WTC11 (cell line): ENCODE data around the gene MRPS10. TPM values are rescaled to one million over a fixed set of nuclear protein-coding genes. Genes with fewer than 3 reads are reported as not detected.

ENCODE experiments used
- ATAC-seq: fragments of 200-7000 bp; cut with Tn5 transposase; 2 replicates; pipeline ENCODE4 v1.10.0; 2021; ENCODE audit warnings: mild to moderate bottlenecking, moderate library complexity
- CTCF ChIA-PET: fragments of 300-600 bp; sonication (Branson Sonifier 250); formaldehyde crosslinking; loops from one replicate; lab custom pipeline; 2021; ENCODE audit warnings: antibody characterized with exemption; lab: Charles Lee
- POLR2A ChIA-PET: fragments of 350-600 bp; sonication (Branson Sonifier 250); formaldehyde crosslinking; loops from one replicate; lab custom pipeline; 2021; ENCODE audit warnings: antibody characterized with exemption; lab: Charles Lee
- DNase-seq: peaks from one replicate; pipeline ENCODE4 v3.0.0; 2021; ENCODE audit warnings: low spot score
- H3K27ac Mint-ChIP-seq: 2 replicates; pipeline ENCODE4 v1.8.0; 2021; ENCODE audit warnings: mixed read lengths
- H3K27me3 Mint-ChIP-seq: 2 replicates; pipeline ENCODE4 v1.8.0; 2021; ENCODE audit warnings: low read depth, mild to moderate bottlenecking, moderate library complexity, mixed read lengths
- H3K36me3 Mint-ChIP-seq: 2 replicates; pipeline ENCODE4 v1.8.0; 2021; ENCODE audit warnings: mixed read lengths
- H3K4me1 Mint-ChIP-seq: 2 replicates; pipeline ENCODE4 v1.8.0; 2022; ENCODE audit warnings: mixed read lengths
- H3K4me3 Mint-ChIP-seq: 2 replicates; pipeline ENCODE4 v1.8.0; 2021; ENCODE audit warnings: mild to moderate bottlenecking, moderate library complexity, mixed read lengths
- H3K9me3 Mint-ChIP-seq: 2 replicates; pipeline ENCODE4 v1.8.0; 2021; ENCODE audit warnings: mixed read lengths
- ATF1 ChIP-seq: sonication (generic); formaldehyde crosslinking; IDR thresholded peaks from 2 replicates; pipeline ENCODE4 v1.8.1; 2023; ENCODE audit warnings: mild to moderate bottlenecking, moderate library complexity, missing genetic modification reagents
- CBFB ChIP-seq: sonication (generic); formaldehyde crosslinking; IDR thresholded peaks from 2 replicates; pipeline ENCODE4 v1.8.1; 2022; ENCODE audit warnings: mild to moderate bottlenecking, low read depth, missing genetic modification reagents
- IRF2 ChIP-seq: sonication (generic); formaldehyde crosslinking; IDR thresholded peaks from 2 replicates; pipeline ENCODE4 v1.8.0; 2022; ENCODE audit warnings: low read depth, missing genetic modification reagents, borderline replicate concordance
- MYBL2 ChIP-seq: sonication (generic); formaldehyde crosslinking; IDR thresholded peaks from 2 replicates; pipeline ENCODE4 v1.8.1; 2023; ENCODE audit warnings: mild to moderate bottlenecking, moderate library complexity, missing genetic modification reagents
- NFATC4 ChIP-seq: fragments of 250-450 bp; sonication (Bioruptor Pico); IDR thresholded peaks from 2 replicates; pipeline ENCODE4 v1.9.0; 2021; ENCODE audit warnings: mild to moderate bottlenecking
- PRRX2 ChIP-seq: fragments of 250-450 bp; sonication (Bioruptor Pico); IDR thresholded peaks from 2 replicates; pipeline ENCODE4 v1.8.0; 2021; ENCODE audit warnings: mild to moderate bottlenecking
- RELA ChIP-seq: sonication (generic); formaldehyde crosslinking; IDR thresholded peaks from 2 replicates; pipeline ENCODE4 v1.8.1; 2022; ENCODE audit warnings: missing genetic modification reagents, mild to moderate bottlenecking, borderline replicate concordance
- SP1 ChIP-seq: sonication (generic); formaldehyde crosslinking; conservative IDR thresholded peaks from 2 replicates; pipeline ENCODE4 v1.8.1; 2022; ENCODE audit warnings: missing genetic modification reagents
- TEAD4 ChIP-seq: sonication (generic); formaldehyde crosslinking; IDR thresholded peaks from 2 replicates; pipeline ENCODE4 v1.8.0; 2022; ENCODE audit warnings: mild to moderate bottlenecking, missing genetic modification reagents
- TP53 ChIP-seq: sonication (generic); formaldehyde crosslinking; IDR thresholded peaks from 2 replicates; pipeline ENCODE4 v1.8.1; 2023; ENCODE audit warnings: mild to moderate bottlenecking, missing genetic modification reagents
- ZNF121 ChIP-seq: sonication (generic); formaldehyde crosslinking; IDR thresholded peaks from 2 replicates; pipeline ENCODE4 v1.8.0; 2023; ENCODE audit warnings: missing genetic modification reagents
- ZNF219 ChIP-seq: sonication (generic); formaldehyde crosslinking; IDR thresholded peaks from 2 replicates; pipeline ENCODE4 v1.8.0; 2023; ENCODE audit warnings: missing genetic modification reagents, mild to moderate bottlenecking, borderline replicate concordance
- total RNA-seq: library from RNA; stranded (reverse); gene quantifications from 3 replicates; pipeline ENCODE4 v1.2.3, GENCODE V29; 2021
- TF ChIP-seq, protein P1 (sequence below): fragments of 250-450 bp; sonication (Bioruptor Pico); IDR thresholded peaks from 2 replicates; pipeline ENCODE4 v1.9.0; 2021; ENCODE audit warnings: mild to moderate bottlenecking
- TF ChIP-seq, protein P2 (sequence below): fragments of 250-450 bp; sonication (Bioruptor Pico); IDR thresholded peaks from 2 replicates; pipeline ENCODE4 v1.9.0; 2021; ENCODE audit warnings: moderate library complexity, mild to moderate bottlenecking, inconsistent platforms, borderline replicate concordance
- TF ChIP-seq, protein P3 (sequence below): sonication (generic); formaldehyde crosslinking; IDR thresholded peaks from 2 replicates; pipeline ENCODE4 v1.8.1; 2023; ENCODE audit warnings: mild to moderate bottlenecking, missing genetic modification reagents, moderate library complexity
- TF ChIP-seq, protein P4 (sequence below): fragments of 250-450 bp; sonication (Bioruptor Pico); IDR thresholded peaks from 2 replicates; pipeline ENCODE4 v1.9.0; 2021; ENCODE audit warnings: mild to moderate bottlenecking, borderline replicate concordance
- TF ChIP-seq, protein P5 (sequence below): sonication (generic); formaldehyde crosslinking; IDR thresholded peaks from 2 replicates; pipeline ENCODE4 v1.8.1; 2022; ENCODE audit warnings: missing genetic modification reagents, borderline replicate concordance
- TF ChIP-seq, protein P6 (sequence below): sonication (generic); formaldehyde crosslinking; conservative IDR thresholded peaks from 2 replicates; pipeline ENCODE4 v1.8.1; 2022; ENCODE audit warnings: mild to moderate bottlenecking, missing genetic modification reagents
- TF ChIP-seq, protein P7 (sequence below): sonication (generic); formaldehyde crosslinking; IDR thresholded peaks from 2 replicates; pipeline ENCODE4 v1.8.1; 2022; ENCODE audit warnings: mild to moderate bottlenecking, missing genetic modification reagents, moderate library complexity, borderline replicate concordance

Gene MRPS10
- total RNA-seq, 1 experiment from 2014 or later, result 31.3 TPM

DNA sequence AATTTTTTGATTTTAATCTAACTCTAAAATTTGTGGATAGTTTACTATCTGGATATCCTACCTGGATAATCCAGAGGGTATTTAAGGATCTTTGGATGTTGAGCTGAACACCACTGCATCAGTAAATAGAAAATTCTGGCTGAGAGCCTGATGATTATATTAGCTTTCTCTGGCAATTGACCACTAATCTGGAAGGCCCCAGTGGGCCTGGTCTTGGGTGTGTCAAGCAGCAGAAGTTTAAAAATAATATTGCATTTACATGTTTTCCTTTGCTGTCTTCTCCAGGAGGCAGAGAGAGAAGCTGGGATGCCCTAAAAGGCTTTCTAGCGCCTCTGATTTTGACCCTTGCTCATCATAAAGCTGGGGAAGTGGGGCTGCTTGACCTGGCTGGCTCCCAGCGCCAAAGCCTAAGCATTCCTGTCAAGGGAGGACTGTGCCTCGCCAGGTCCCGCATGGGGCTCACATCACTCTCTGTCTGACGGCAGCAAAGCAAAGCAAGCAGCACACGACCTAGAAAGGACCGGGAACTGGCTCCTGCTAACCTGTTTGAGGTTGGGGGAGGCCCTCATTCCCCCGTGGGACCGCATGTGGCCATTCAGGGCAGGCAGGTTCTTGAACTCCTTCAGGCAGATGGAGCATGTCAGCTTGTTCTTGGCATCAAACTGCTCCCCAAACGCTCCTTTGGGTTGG is 46.6 kb upstream of the MRPS10 start:
- H3K36me3 Mint-ChIP-seq, result peaks cover 13% of the 10 kb centered on the region
- H3K4me3 Mint-ChIP-seq, result no peak overlapping the region
- no peaks in the 10 kb centered on the region for H3K9me3 Mint-ChIP-seq
- POLR2A ChIA-PET, result no interaction called here
- TF ChIP-seq, protein P1, sequence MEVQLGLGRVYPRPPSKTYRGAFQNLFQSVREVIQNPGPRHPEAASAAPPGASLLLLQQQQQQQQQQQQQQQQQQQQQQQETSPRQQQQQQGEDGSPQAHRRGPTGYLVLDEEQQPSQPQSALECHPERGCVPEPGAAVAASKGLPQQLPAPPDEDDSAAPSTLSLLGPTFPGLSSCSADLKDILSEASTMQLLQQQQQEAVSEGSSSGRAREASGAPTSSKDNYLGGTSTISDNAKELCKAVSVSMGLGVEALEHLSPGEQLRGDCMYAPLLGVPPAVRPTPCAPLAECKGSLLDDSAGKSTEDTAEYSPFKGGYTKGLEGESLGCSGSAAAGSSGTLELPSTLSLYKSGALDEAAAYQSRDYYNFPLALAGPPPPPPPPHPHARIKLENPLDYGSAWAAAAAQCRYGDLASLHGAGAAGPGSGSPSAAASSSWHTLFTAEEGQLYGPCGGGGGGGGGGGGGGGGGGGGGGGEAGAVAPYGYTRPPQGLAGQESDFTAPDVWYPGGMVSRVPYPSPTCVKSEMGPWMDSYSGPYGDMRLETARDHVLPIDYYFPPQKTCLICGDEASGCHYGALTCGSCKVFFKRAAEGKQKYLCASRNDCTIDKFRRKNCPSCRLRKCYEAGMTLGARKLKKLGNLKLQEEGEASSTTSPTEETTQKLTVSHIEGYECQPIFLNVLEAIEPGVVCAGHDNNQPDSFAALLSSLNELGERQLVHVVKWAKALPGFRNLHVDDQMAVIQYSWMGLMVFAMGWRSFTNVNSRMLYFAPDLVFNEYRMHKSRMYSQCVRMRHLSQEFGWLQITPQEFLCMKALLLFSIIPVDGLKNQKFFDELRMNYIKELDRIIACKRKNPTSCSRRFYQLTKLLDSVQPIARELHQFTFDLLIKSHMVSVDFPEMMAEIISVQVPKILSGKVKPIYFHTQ, result no peak
- TF ChIP-seq NFATC4, result no peak
- TF ChIP-seq ZNF121, result no peak
- TF ChIP-seq, protein P2, sequence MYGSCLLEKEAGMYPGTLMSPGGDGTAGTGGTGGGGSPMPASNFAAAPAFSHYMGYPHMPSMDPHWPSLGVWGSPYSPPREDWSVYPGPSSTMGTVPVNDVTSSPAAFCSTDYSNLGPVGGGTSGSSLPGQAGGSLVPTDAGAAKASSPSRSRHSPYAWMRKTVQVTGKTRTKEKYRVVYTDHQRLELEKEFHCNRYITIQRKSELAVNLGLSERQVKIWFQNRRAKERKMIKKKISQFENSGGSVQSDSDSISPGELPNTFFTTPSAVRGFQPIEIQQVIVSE, result no peak
- TF ChIP-seq, protein P3, sequence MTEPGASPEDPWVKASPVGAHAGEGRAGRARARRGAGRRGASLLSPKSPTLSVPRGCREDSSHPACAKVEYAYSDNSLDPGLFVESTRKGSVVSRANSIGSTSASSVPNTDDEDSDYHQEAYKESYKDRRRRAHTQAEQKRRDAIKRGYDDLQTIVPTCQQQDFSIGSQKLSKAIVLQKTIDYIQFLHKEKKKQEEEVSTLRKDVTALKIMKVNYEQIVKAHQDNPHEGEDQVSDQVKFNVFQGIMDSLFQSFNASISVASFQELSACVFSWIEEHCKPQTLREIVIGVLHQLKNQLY (CRISPR knock-in tag), result no peak
- no peak for TF ChIP-seq IRF2 (CRISPR knock-in tag)
- no peak for TF ChIP-seq MYBL2 (CRISPR knock-in tag)
- no peak for TF ChIP-seq ZNF219 (CRISPR knock-in tag)
- TF ChIP-seq SP1 (CRISPR knock-in tag), result no peak
- ATAC-seq (no peak), DNase-seq (no peak)
- CTCF ChIA-PET, result interaction anchor here (0.6 to 7.9 kb wide), 4 partner anchors 12 to 283 kb away, joined by 3 to 132 read pairs (median 5); no protein-coding TSS in a partner anchor
- H3K27me3 Mint-ChIP-seq, result no peaks in the 10 kb centered on the region
- peaks cover 12% of the 10 kb centered on the region for H3K4me1 Mint-ChIP-seq
- no peak overlapping the region for H3K27ac Mint-ChIP-seq

DNA sequence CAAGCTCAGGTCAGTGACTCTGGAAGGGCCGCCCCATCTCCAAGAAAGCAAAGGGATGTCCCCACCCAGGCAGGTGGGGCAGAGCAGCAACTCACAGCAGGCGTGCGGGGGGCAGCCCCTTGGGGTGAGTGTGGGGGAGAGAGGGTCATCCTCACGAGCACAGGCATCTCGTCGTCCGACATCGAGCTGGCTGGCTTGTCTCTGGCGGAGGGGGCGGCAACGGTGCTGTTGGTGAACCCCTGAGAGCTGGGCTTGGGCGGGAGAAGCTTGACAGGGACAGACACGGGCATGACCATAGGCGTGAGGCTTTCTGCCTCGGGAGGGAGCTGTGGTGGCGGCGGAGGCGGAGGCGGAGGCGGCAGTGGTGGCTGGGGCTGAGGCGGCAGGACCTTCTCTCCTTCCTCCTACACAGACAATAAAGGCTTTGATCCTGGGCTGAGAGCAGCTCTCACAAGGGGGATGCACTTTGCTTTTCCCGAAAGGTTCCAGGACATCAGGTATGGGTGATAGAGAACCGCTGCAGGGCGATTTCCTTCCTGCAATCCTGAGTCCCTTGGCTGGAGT is 45.6 kb upstream of the MRPS10 start:
- DNase-seq, result peak; percentile 36
- H3K9me3 Mint-ChIP-seq, result no peaks in the 10 kb centered on the region
- no peaks in the 10 kb centered on the region for H3K27me3 Mint-ChIP-seq
- peak; percentile 56 for ATAC-seq
- H3K4me3 Mint-ChIP-seq, result no peak overlapping the region
- no peak overlapping the region for H3K27ac Mint-ChIP-seq
- H3K36me3 Mint-ChIP-seq, result peaks cover 11% of the 10 kb centered on the region
- POLR2A ChIA-PET, result no interaction called here
- CTCF ChIA-PET, result interaction anchor here (0.7 to 7.9 kb wide), 6 partner anchors 13 to 301 kb away, joined by 3 to 132 read pairs (median 5); partner anchors contain the start of gene UBR2
- peaks cover 21% of the 10 kb centered on the region for H3K4me1 Mint-ChIP-seq
- TF ChIP-seq TP53 (no peak), RELA (CRISPR knock-in tag) (no peak), CBFB (CRISPR knock-in tag) (no peak), PRRX2 (CRISPR knock-in tag) (no peak), TEAD4 (CRISPR knock-in tag) (no peak), ZNF121 (no peak), ATF1 (CRISPR knock-in tag) (no peak)
- TF ChIP-seq, protein P4, sequence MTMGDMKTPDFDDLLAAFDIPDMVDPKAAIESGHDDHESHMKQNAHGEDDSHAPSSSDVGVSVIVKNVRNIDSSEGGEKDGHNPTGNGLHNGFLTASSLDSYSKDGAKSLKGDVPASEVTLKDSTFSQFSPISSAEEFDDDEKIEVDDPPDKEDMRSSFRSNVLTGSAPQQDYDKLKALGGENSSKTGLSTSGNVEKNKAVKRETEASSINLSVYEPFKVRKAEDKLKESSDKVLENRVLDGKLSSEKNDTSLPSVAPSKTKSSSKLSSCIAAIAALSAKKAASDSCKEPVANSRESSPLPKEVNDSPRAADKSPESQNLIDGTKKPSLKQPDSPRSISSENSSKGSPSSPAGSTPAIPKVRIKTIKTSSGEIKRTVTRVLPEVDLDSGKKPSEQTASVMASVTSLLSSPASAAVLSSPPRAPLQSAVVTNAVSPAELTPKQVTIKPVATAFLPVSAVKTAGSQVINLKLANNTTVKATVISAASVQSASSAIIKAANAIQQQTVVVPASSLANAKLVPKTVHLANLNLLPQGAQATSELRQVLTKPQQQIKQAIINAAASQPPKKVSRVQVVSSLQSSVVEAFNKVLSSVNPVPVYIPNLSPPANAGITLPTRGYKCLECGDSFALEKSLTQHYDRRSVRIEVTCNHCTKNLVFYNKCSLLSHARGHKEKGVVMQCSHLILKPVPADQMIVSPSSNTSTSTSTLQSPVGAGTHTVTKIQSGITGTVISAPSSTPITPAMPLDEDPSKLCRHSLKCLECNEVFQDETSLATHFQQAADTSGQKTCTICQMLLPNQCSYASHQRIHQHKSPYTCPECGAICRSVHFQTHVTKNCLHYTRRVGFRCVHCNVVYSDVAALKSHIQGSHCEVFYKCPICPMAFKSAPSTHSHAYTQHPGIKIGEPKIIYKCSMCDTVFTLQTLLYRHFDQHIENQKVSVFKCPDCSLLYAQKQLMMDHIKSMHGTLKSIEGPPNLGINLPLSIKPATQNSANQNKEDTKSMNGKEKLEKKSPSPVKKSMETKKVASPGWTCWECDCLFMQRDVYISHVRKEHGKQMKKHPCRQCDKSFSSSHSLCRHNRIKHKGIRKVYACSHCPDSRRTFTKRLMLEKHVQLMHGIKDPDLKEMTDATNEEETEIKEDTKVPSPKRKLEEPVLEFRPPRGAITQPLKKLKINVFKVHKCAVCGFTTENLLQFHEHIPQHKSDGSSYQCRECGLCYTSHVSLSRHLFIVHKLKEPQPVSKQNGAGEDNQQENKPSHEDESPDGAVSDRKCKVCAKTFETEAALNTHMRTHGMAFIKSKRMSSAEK (CRISPR knock-in tag), result no peak
- TF ChIP-seq, protein P5, sequence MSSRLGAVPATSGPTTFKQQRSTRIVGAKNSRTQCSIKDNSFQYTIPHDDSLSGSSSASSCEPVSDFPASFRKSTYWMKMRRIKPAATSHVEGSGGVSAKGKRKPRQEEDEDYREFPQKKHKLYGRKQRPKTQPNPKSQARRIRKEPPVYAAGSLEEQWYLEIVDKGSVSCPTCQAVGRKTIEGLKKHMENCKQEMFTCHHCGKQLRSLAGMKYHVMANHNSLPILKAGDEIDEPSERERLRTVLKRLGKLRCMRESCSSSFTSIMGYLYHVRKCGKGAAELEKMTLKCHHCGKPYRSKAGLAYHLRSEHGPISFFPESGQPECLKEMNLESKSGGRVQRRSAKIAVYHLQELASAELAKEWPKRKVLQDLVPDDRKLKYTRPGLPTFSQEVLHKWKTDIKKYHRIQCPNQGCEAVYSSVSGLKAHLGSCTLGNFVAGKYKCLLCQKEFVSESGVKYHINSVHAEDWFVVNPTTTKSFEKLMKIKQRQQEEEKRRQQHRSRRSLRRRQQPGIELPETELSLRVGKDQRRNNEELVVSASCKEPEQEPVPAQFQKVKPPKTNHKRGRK (CRISPR knock-in tag), result no peak
- TF ChIP-seq, protein P1, result no peak
- TF ChIP-seq, protein P6, sequence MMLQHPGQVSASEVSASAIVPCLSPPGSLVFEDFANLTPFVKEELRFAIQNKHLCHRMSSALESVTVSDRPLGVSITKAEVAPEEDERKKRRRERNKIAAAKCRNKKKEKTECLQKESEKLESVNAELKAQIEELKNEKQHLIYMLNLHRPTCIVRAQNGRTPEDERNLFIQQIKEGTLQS (CRISPR knock-in tag), result no peak
- TF ChIP-seq, protein P7, sequence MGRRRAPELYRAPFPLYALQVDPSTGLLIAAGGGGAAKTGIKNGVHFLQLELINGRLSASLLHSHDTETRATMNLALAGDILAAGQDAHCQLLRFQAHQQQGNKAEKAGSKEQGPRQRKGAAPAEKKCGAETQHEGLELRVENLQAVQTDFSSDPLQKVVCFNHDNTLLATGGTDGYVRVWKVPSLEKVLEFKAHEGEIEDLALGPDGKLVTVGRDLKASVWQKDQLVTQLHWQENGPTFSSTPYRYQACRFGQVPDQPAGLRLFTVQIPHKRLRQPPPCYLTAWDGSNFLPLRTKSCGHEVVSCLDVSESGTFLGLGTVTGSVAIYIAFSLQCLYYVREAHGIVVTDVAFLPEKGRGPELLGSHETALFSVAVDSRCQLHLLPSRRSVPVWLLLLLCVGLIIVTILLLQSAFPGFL (CRISPR knock-in tag), result no peak
